GM19351 (cell line): ENCODE results near the gene VGLL4.

Experiments
- ATAC-seq: cut with Tn5 transposase; IDR thresholded peaks from one replicate; pipeline ENCODE4 v1.9.1; 2021; ENCODE audit warnings: mild to moderate bottlenecking, moderate library complexity; ENCODE audit not compliant: unreplicated experiment

The VGLL4 gene

DNA sequence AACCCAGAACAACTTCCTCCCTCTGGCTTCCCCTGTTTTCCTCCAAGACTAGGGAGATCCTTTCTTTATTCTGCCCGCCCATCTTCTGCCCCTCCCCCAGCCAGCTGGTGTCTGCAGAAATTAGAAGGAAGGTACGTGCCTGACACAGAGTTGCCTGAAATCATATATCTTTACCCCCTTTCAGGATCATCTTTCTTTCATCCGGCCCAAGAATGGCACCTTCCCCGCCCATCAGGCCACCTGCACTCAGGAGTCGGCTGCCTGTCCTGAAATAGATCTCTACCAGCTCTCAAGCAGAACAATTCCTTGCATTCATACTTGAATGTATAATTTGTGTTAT is 133.7 kb downstream of the VGLL4 start:
- ATAC-seq: no peak

DNA sequence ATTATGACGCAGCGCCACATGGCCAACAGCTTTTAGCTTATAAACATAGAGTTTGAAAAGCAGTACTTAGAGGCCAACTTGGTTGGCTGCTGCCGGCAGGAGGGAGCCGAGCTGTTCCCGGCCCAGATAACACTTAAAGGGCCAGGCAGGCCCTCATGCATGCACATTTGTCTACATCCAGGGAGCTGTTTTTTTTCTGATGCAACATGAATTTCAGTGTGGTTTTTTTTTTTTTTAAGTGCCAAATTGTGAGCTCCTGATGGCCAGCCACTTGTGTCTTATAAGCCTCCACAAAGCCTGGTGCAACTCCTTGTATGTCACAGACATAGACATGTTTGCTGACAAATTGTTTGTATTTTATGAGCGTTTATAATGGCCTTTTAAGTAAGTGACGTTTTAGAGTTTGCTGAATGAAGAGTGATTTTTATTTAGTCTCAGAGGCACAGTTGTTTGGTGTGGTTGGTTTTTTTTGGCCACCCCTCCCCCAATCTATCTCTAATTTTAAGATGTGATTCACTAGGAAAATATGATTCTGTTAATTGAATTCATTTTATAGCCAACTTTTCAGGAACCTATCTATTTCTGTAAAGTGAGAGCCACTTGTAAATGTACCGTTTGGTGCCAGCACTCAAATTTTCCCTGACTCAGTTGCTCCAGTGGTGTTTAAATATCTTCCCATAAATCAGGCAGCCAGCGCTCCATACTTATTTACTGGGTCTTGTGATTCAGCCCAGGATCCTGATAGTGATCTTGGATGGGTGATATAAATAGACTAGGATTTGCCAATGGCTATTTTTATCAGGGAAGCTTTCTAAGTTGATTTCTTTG is 134.3 kb downstream of the VGLL4 start:
- no peak for ATAC-seq

DNA sequence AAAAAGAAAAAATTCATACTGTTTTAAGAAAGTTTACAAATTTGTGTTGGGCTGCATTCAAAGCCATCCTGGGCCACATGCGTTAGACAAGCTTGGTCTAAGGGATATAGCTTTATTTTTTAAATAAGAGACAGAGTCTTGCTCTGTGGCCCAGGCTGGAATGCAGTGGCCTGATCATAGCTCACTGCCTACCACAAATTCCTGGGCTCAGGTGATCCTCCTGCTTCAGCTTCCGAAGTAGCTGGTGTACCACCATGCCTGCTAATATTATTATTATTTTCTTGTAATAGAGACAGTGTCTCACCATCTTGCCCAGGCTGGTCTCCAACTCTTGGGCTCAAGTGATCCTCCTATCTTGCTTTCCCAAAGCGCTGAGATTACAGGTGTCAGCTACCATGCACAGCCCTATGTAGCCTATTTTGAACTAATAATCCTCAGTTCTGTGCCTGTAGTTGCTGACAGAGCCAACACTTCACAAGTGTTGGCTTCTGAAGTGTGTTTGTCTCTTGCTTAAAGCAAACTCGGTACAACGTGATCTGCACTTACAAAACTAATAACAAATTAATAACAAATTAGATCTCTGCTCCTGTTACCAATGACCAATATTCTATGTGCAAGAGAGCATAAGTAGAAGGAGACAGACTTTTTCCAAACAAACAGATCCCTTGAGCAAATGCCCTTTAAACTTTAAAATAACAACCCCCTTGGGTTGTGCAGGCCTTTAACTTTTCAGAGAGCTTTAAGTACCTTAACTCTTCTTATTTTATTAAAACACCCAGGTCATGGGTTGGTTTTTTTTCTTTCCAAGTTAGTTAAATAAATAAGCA is 135.2 kb downstream of the VGLL4 start:
- no peak for ATAC-seq

DNA sequence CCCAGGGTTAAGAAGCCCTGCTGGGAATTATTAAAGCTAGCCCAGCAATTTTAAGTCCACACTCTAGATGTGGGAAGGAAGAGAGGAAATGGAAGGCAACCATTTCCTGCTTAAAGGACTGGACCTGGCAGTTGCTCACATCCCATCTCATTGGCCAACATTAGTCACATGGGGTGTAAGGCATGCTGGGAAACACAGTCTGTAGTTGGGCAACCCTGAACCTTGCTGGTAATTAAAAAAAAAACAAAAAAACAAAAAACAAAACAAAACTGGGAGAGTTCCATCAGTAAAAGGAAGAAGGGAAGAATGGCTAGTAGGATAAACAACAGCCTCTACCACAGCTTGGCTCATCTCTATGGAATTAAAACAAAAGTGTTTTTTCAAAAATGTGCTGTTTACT is 136.0 kb downstream of the VGLL4 start:
- no peak for ATAC-seq
